ENCODE results near the gene PTPRN2.

PTPRN2 gene

GRCh38 chr7:158473946-158474345 is 113.7 kb downstream of the PTPRN2 start:
- H3K9me3 ChIP-seq (ENCODE audit: control insufficient read depth, insufficient read depth, low read depth, low read length): no peaks in the 10 kb centered on the region
- H3K27me3 ChIP-seq (ENCODE audit: control insufficient read depth, insufficient read depth, low read length): no peaks in the 10 kb centered on the region

GRCh38 chr7:158473221-158473620 is 114.4 kb downstream of the PTPRN2 start:
- Histone ChIP-seq H3K9ac (ENCODE audit: low read length) (no peak overlapping the region), H3K9me3 (ENCODE audit: control insufficient read depth, insufficient read depth, low read depth, low read length) (no peaks in the 10 kb centered on the region), H3K4me3 (ENCODE audit: low read depth, low read length) (no peak overlapping the region), H3K27ac (ENCODE audit: low read depth, low read length) (no peak overlapping the region), H3K36me3 (ENCODE audit: control insufficient read depth, insufficient read depth, low read length) (no peaks in the 10 kb centered on the region), H3K4me1 (ENCODE audit: control insufficient read depth, insufficient read depth, low read length) (peaks cover 26% of the 10 kb centered on the region), H3K27me3 (ENCODE audit: control insufficient read depth, insufficient read depth, low read length) (no peaks in the 10 kb centered on the region)

More at GRCh38 chr7:158473946-158474345, 113.7 kb downstream of the PTPRN2 start:
- Histone ChIP-seq H3K4me3 (ENCODE audit: low read depth, low read length) (no peak overlapping the region), H3K36me3 (ENCODE audit: control insufficient read depth, insufficient read depth, low read length) (no peaks in the 10 kb centered on the region), H3K27ac (ENCODE audit: low read depth, low read length) (no peak overlapping the region), H3K4me1 (ENCODE audit: control insufficient read depth, insufficient read depth, low read length) (peaks cover 20% of the 10 kb centered on the region), H3K9ac (ENCODE audit: low read length) (no peak overlapping the region)

- no peaks in the 10 kb centered on the region for H3K36me3 ChIP-seq (ENCODE audit: control insufficient read depth, insufficient read depth, low read length)
- no peak overlapping the region for H3K4me3 ChIP-seq (ENCODE audit: low read depth, low read length)
- no peak overlapping the region for H3K27ac ChIP-seq (ENCODE audit: low read depth, low read length)
- no peaks in the 10 kb centered on the region for H3K27me3 ChIP-seq (ENCODE audit: control insufficient read depth, insufficient read depth, low read length)
- peaks cover 32% of the 10 kb centered on the region for H3K4me1 ChIP-seq (ENCODE audit: control insufficient read depth, insufficient read depth, low read length)
- no peaks in the 10 kb centered on the region for H3K9me3 ChIP-seq (ENCODE audit: control insufficient read depth, insufficient read depth, low read depth, low read length)
- no peak overlapping the region for H3K9ac ChIP-seq (ENCODE audit: low read length)
Observed at GRCh38 chr7:158472596-158472995, 115.0 kb downstream of the PTPRN2 start.

DNA sequence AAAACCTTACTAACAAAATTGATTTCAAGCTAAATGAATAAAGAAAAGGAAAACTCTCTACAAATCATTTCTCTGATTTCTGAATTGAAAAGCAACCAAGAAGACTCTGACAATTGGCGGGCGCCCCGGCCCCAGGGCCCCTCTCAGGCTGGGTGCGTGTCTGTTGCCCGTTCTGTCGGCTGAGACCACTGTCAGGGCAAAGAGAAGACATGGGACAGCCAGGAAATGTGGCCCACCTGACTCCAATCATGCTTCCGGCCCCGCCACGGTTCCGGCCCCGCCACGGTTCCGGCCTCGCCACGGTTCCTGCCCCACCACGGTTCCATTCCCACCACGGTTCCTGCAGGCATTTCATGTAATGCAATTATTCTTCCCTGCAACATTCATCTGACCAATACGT is 115.9 kb downstream of the PTPRN2 start:
- no peak overlapping the region for H3K9ac ChIP-seq (ENCODE audit: low read length)
- no peaks in the 10 kb centered on the region for H3K9me3 ChIP-seq (ENCODE audit: control insufficient read depth, insufficient read depth, low read depth, low read length)
- no peaks in the 10 kb centered on the region for H3K27me3 ChIP-seq (ENCODE audit: control insufficient read depth, insufficient read depth, low read length)
- H3K4me3 ChIP-seq (ENCODE audit: low read depth, low read length): no peak overlapping the region
- no peaks in the 10 kb centered on the region for H3K36me3 ChIP-seq (ENCODE audit: control insufficient read depth, insufficient read depth, low read length)
- no peak overlapping the region for H3K27ac ChIP-seq (ENCODE audit: low read depth, low read length)
- H3K4me1 ChIP-seq (ENCODE audit: control insufficient read depth, insufficient read depth, low read length): peaks cover 33% of the 10 kb centered on the region

- H3K27me3 ChIP-seq (ENCODE audit: control insufficient read depth, insufficient read depth, low read length): no peaks in the 10 kb centered on the region
- H3K4me1 ChIP-seq (ENCODE audit: control insufficient read depth, insufficient read depth, low read length): peaks cover 33% of the 10 kb centered on the region
- no peaks in the 10 kb centered on the region for H3K36me3 ChIP-seq (ENCODE audit: control insufficient read depth, insufficient read depth, low read length)
- H3K9me3 ChIP-seq (ENCODE audit: control insufficient read depth, insufficient read depth, low read depth, low read length): peaks cover 6% of the 10 kb centered on the region; the same call in 1 of the 2 replicates
- H3K27ac ChIP-seq (ENCODE audit: low read depth, low read length): no peak overlapping the region
- no peak overlapping the region for H3K4me3 ChIP-seq (ENCODE audit: low read depth, low read length)
- H3K9ac ChIP-seq (ENCODE audit: low read length): no peak overlapping the region
Observed at GRCh38 chr7:158470336-158470735, 117.3 kb downstream of the PTPRN2 start.

- Histone ChIP-seq H3K4me3 (ENCODE audit: low read depth, low read length) (no peak overlapping the region), H3K4me1 (ENCODE audit: control insufficient read depth, insufficient read depth, low read length) (peaks cover 33% of the 10 kb centered on the region), H3K27ac (ENCODE audit: low read depth, low read length) (no peak overlapping the region), H3K9ac (ENCODE audit: low read length) (no peak overlapping the region), H3K9me3 (ENCODE audit: control insufficient read depth, insufficient read depth, low read depth, low read length) (peaks cover 6% of the 10 kb centered on the region; the same call in 1 of the 2 replicates), H3K27me3 (ENCODE audit: control insufficient read depth, insufficient read depth, low read length) (no peaks in the 10 kb centered on the region), H3K36me3 (ENCODE audit: control insufficient read depth, insufficient read depth, low read length) (no peaks in the 10 kb centered on the region)
Observed at GRCh38 chr7:158469396-158470051, 118.1 kb downstream of the PTPRN2 start.

- Histone ChIP-seq H3K9me3 (ENCODE audit: control insufficient read depth, insufficient read depth, low read depth, low read length) (peaks cover 6% of the 10 kb centered on the region; the same call in 1 of the 2 replicates), H3K27ac (ENCODE audit: low read depth, low read length) (no peak overlapping the region), H3K27me3 (ENCODE audit: control insufficient read depth, insufficient read depth, low read length) (no peaks in the 10 kb centered on the region), H3K4me3 (ENCODE audit: low read depth, low read length) (no peak overlapping the region), H3K36me3 (ENCODE audit: control insufficient read depth, insufficient read depth, low read length) (no peaks in the 10 kb centered on the region), H3K9ac (ENCODE audit: low read length) (no peak overlapping the region), H3K4me1 (ENCODE audit: control insufficient read depth, insufficient read depth, low read length) (peaks cover 33% of the 10 kb centered on the region)
Observed at GRCh38 chr7:158468700-158469296, 118.8 kb downstream of the PTPRN2 start.

- Histone ChIP-seq H3K9me3 (ENCODE audit: control insufficient read depth, insufficient read depth, low read depth, low read length) (peaks cover 10% of the 10 kb centered on the region; the same call in 1 of the 2 replicates), H3K27me3 (ENCODE audit: control insufficient read depth, insufficient read depth, low read length) (no peaks in the 10 kb centered on the region), H3K4me1 (ENCODE audit: control insufficient read depth, insufficient read depth, low read length) (peaks cover 32% of the 10 kb centered on the region), H3K27ac (ENCODE audit: low read depth, low read length) (peak overlapping the region; percentile 25; the same call in 1 of the 2 replicates), H3K9ac (ENCODE audit: low read length) (peak overlapping the region; percentile 44), H3K36me3 (ENCODE audit: control insufficient read depth, insufficient read depth, low read length) (no peaks in the 10 kb centered on the region), H3K4me3 (ENCODE audit: low read depth, low read length) (no peak overlapping the region)
Observed at GRCh38 chr7:158468181-158468580, 119.4 kb downstream of the PTPRN2 start.

DNA sequence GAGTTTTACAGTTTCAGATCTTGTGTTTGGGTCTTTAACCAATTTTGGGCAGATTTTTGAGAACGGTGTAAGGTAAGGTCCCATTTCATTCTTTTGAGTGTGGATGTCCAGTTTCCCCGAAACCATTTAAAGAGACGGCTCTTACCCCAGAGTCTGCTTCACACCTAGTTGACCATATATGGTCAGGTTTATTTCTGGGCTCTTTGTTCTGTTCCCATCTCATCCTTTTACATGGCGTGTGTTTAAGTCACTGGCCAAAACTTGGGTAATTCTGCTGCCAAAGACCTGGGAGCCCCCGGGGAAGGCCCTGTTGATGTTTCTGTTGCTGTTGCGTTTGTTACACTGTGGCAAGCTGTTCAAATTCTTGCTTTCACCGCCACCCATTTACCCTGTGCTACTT is 120.1 kb downstream of the PTPRN2 start:
- Histone ChIP-seq H3K36me3 (ENCODE audit: control insufficient read depth, insufficient read depth, low read length) (no peaks in the 10 kb centered on the region), H3K4me1 (ENCODE audit: control insufficient read depth, insufficient read depth, low read length) (peaks cover 27% of the 10 kb centered on the region), H3K9me3 (ENCODE audit: control insufficient read depth, insufficient read depth, low read depth, low read length) (peaks cover 10% of the 10 kb centered on the region; the same call in 1 of the 2 replicates), H3K4me3 (ENCODE audit: low read depth, low read length) (no peak overlapping the region), H3K27ac (ENCODE audit: low read depth, low read length) (peak overlapping the region; percentile 25; the same call in 1 of the 2 replicates), H3K9ac (ENCODE audit: low read length) (peak overlapping the region; percentile 44), H3K27me3 (ENCODE audit: control insufficient read depth, insufficient read depth, low read length) (no peaks in the 10 kb centered on the region)

DNA sequence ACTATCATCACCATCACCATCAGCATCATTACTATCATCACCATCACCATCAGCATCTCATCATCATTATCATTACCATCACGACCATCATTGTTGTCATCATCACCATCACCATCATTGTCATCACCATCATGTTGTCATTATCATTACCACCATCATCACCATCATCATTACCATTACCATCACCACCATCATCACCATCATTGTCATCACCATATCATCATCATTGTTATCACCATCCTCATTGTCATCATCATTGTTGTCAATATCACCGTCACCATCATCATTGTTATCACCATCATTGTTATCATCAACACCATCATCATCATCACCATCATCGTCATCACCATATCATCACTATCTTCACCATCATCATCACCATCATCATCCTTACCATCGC is 124.3 kb downstream of the PTPRN2 start:
- no peaks in the 10 kb centered on the region for H3K36me3 ChIP-seq (ENCODE audit: control insufficient read depth, insufficient read depth, low read length)

GRCh38 chr7:158461824-158462223 is 125.8 kb downstream of the PTPRN2 start:
- no peaks in the 10 kb centered on the region for H3K4me1 ChIP-seq (ENCODE audit: control insufficient read depth, insufficient read depth, low read length)
- H3K27ac ChIP-seq (ENCODE audit: low read depth, low read length): no peak overlapping the region
- H3K36me3 ChIP-seq (ENCODE audit: control insufficient read depth, insufficient read depth, low read length): no peaks in the 10 kb centered on the region
- no peak overlapping the region for H3K4me3 ChIP-seq (ENCODE audit: low read depth, low read length)
- H3K9me3 ChIP-seq (ENCODE audit: control insufficient read depth, insufficient read depth, low read depth, low read length): peaks cover 10% of the 10 kb centered on the region; the same call in 1 of the 2 replicates
- H3K27me3 ChIP-seq (ENCODE audit: control insufficient read depth, insufficient read depth, low read length): no peaks in the 10 kb centered on the region
- no peak overlapping the region for H3K9ac ChIP-seq (ENCODE audit: low read length)

More for the DNA sequence above, 124.3 kb downstream of the PTPRN2 start:
- Histone ChIP-seq H3K4me3 (ENCODE audit: low read depth, low read length) (no peak overlapping the region), H3K27ac (ENCODE audit: low read depth, low read length) (no peak overlapping the region), H3K9me3 (ENCODE audit: control insufficient read depth, insufficient read depth, low read depth, low read length) (peaks cover 10% of the 10 kb centered on the region; the same call in 1 of the 2 replicates), H3K27me3 (ENCODE audit: control insufficient read depth, insufficient read depth, low read length) (no peaks in the 10 kb centered on the region), H3K9ac (ENCODE audit: low read length) (no peak overlapping the region), H3K4me1 (ENCODE audit: control insufficient read depth, insufficient read depth, low read length) (peaks cover 6% of the 10 kb centered on the region)
